ENCODE measurements around the gene SLC16A12.
"Not testable (repeated sequence)": the region's sequence is repeated elsewhere in the genome, so short reads cannot be mapped to it uniquely, and the experiment has no call there.

SLC16A12 gene

DNA sequence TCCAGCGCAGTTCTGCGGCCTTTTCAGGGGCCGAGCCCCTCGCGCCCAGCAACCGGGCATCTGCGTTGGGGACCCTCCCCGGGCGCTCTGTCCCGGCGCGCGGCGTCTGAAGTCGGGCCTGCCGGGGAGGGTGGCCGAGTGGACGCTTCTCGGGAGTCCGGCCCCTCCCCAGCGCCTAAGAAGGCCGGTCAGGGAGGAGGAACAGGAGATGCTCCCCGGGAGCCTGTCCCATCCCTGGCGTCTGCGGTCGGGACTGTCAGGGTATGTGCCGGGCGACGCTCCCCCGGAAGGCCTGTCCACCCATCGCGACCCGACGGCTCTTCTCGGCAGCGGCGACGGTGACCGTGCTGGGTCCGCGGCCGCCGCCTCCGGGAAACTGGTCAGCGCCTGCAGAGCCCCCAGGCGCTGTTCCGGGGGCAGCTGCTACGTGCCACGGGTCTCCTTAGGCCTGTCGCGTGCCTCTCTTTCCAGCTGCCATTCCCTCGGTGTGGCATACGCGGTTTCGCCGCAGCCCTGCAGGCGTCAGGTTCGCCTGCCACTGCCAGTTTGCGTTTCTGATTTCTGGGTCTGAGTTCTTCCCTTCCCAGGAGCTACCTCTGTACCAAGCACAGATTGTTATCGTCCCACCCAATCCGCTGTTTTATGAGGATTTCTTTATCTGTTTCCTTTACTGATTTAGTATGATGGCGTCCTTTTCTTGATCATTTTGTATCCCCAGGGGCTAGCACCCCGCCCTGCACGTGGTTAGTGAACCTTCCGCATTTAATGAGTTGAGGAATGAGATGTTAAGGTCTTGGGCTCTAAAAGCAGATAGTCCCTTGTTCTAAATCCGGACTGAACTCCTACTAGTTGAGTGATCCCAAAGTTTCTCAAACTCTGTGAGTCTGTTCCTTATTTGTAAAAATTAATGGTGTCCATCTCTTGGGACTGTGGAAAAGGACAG lies 120.2 kb downstream of the SLC16A12 start:
- DNase-seq: no peak

DNA sequence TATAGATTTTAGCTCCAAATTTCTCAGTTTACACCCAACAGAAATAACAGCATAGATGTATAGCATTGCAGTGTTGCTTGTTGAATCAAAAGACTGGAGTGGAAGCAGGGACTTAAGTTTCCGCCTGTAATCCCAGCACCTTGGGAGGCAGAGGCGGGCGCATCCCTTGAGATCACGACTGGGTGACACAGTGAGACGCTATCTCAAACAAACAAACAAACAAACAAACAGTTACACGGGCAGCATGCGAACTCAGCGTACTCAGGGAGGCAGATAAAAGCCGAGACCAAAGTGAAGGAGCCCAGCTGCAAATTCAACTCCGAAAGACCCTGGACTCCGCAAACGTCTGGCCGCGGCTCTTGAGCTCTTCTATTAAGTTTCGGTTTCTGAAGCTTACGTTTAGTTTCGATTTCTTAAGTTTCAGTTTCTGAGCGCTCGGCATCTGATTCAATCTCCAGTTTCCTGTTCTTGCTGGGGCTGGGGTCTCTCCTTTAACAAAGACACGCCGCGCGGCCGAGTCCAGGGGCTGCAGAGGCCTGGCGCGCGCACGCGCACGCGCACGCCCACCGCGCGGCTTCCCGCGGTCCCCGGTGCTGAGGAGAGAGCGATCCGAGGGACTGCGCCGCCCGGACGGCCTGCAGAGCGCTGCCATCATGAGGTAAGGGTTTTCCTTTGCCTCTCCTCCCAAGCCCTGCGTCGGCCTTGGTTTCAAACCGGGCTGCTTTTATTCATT lies 121.1 kb downstream of the SLC16A12 start, which contains the start of gene IFIT5:
Gene IFIT5 (plus strand): TSS at position 423 of the 733 bp plus-strand sequence. CDS start 231 bp downstream, at position 654.
- DNase-seq: peak; percentile 69

DNA sequence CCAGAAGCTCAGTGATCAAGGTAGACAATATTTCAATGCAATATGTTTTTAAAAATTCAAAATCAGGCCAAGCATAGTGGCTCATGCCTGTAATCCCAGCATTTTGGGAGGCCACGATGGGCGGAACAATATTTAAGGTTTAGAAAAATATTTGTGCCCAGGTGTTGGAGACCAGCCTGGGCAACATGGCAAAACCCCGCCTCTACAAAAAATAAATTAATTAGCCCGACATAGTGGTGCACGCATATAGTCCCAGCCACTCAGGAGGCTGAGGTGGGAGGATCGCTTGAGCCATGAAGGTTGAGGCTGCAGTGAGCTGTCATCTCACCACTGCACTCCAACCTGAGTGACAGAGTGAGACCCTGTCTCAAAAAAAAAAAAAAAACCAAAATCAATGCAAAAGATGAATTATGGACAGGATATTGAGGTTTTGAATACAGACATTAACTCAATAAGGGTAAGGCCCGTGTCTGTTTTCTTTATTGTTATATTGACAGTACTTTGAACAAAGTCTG lies 121.9 kb downstream of the SLC16A12 start:
- DNase-seq: no peak

DNA sequence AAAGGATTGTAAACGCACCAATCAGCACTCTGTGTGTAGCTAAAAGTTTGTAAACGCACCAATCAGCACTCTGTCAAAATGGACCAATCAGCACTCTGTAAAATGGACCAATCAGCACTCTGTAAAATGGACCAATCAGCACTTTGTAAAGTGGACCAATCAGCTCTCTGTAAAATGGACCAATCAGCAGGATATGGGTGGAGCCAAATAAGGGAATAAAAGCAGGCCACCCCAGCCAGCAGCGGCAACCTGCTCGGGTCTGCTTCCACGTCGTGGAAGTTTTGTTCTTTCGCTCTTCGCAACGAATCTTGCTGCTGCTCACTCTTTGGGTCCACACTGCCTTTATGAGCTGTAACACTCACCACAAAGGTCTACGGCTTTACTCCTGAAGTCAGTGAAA lies 123.1 kb downstream of the SLC16A12 start:
- DNase-seq: not testable (repeated sequence)

DNA sequence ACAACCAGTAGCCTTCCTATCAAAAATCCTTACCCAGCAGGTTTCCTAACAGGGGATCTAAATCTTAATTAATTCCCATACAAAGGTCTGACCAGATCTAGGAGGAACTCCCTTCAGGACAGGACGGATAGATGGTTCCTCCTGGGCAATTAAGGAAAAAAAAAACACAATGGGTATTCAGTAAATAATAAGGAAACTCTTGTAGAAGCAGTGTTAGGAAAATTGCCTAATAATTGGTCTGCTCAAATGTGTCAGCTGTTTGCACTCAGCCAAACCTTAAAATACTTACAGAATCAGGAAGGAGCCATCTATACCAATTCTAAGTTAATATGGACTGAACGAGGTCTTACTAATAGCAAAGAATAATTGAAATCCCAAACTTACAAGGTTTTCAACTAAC lies 124.3 kb downstream of the SLC16A12 start:
- not testable (repeated sequence) for DNase-seq

DNA sequence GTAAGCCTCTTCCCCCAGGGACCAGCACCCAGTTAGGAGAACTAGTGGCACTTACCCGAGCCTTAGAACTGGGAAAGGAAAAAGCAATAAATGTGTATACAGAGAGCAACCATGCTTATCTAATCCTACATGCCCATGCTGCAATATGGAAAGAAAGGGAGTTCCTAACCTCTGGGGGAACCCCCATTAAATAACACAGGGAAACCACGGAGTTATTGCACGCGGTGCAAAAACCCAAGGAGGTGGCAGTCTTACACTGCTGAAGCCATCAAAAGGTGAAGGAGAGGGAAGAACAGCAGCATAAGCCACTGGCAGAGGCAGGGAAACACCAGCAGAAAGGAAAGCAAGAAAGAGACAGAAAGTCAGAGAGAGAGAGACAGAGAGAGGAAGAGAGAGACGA lies 124.8 kb downstream of the SLC16A12 start:
- not testable (repeated sequence) for DNase-seq

DNA sequence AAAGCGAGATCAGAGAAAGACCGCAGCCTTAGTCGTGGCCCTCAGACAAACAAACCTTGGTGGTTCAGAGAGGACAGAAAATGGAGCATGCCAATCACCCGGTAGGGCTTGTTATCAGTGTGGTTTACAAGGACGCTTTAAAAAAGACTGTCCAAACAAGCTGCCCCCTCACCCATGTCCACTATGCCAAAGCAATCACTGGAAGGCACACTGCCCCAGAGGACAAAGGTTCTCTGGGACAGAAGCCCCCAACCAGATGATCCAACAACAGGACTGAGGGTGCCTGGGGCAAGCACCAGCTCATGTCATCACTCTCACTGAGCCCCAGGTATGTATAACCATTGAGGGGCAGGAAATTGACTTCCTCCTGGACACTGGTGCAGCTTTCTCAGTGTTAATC lies 126.1 kb downstream of the SLC16A12 start:
- DNase-seq: not testable (repeated sequence)

DNA sequence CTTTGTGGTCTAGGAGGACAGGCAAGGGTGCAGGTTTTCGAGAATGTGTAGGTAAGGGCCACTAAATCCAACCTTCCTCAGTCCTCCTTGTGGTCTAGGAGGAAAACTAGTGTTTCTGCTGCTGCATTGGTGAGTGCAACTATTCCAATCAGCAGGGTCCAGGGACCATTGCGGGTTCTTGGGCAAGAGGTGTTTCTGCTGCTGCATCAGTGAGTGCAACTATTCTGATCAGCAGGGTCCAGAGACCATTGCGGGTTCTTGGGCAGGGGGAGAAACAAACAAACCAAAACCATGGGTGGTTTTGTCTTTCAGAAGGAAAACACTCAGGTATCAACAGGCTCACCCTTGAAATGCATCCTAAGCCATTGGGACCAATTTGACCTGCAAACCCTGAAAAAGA lies 127.6 kb downstream of the SLC16A12 start:
- DNase-seq: not testable (repeated sequence)

DNA sequence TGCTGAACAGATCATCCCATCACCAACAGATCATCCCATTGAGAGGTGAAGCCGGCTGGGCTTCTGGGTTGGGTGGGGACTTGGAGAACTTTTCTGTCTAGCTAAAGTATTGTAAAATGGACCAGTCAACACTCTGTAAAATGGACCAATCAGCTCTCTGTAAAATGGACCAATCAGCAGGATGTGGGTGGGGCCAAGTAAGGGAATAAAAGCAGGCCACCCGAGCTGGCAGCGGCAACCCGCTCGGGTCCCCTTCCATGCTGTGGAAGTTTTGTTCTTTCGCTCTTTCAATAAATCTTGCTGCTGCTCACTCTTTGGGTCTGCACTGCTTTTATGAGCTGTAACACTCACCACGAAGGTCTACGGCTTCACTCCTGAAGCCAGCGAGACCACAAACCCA lies 129.2 kb downstream of the SLC16A12 start:
- DNase-seq: not testable (repeated sequence)

DNA sequence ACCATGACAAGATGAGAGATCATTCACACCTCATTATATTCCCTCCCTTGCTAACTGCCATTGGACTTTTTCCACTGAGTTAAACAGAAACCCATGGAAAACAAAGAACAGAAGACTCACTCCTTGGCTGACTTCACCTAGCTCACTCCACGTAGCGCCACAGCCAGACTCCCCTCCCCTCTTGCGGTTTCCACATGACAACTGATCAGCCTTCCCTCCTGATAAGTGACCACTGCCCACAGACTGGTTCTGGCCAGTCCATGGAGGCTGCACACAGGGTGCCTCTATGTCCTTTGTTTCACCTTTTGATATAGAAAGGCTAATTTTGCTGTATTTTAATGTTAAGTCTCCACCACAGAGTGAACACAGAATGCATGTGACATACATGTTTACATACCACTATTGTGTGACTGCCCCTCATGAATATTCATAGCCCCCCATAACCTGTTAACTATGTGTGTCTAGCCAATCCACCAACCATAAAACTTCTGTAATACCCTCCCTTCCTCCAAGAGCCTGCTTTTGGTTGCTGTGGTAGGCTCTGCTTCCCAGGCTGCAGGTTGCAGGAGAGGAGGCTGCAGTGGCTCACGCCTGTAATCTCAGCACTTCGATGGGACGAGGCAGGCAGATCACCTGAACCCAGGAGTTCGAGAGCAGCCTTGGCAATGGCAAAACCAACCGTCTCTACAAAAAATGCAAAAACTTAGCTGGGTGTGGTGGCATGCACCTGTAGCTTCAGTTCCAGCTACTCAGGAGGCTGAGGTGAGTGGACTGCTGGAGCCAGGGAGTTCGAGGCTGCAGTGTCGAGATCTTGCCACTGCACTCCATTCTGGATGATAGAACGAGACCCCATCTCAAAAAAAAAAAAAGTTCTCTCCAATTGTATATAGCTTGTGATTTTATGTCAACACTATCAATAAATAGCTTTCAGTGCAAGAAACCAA lies 131.0 kb downstream of the SLC16A12 start:
- no peak for DNase-seq

DNA sequence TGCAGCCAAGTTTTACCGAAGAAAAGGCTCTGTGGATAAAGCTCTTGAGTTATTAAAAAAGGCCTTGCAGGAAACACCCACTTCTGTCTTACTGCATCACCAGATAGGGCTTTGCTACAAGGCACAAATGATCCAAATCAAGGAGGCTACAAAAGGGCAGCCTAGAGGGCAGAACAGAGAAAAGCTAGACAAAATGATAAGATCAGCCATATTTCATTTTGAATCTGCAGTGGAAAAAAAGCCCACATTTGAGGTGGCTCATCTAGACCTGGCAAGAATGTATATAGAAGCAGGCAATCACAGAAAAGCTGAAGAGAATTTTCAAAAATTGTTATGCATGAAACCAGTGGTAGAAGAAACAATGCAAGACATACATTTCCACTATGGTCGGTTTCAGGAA lies 132.4 kb downstream of the SLC16A12 start:
- no peak for DNase-seq

DNA sequence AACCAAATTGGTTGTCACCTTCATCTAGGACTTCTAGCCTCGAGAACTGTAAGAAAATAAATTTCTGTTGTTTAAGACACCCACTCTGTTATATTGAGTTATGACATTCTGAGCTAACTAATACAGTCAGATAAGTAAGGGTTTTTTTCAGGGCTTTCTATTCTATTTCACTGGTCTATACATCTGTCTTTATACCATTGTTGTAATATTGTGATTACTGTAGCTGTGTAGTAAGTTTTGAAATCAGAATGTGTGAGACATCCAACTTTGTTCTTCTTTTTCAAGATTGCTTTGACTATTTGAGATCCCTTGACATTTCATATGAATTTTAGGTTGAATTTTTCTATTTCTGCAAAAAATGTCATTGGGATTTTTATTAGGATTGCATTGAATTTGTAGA lies 135.4 kb downstream of the SLC16A12 start:
- no peak for DNase-seq

DNA sequence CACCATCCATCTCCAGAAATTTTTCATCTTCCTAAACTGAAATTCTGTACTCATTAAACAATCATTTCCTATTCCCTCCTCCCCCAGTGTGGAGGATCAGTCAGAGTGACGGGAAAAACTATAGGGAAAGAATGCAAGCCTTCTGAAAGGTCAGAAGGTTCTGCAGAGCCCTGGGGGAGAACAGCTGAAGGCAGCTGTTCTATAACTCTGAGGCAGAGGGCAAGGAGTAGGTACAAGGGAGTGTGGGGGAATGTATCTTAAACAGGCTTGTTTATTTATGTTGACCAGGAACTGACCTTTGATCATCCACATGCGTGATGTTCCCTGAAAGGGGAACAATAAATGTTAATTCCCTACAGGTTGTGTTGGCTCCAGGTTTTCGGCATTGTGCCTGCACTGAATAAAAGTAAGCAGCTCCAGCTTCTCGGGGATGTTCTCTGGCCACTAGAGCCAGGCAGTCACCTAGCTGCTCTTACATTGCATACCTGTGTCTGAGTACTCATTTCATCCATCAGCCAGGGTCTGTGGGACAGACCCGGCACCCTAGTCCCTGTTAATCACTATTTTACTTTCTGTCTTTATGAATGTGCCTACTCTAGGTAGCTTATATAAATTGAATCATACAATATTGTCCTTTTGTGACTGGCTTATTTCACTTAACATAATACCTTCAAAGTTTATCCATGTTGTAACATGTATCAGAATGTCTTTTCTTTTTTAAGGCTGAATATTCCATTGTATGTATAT lies 137.2 kb downstream of the SLC16A12 start:
- no peak for DNase-seq

DNA sequence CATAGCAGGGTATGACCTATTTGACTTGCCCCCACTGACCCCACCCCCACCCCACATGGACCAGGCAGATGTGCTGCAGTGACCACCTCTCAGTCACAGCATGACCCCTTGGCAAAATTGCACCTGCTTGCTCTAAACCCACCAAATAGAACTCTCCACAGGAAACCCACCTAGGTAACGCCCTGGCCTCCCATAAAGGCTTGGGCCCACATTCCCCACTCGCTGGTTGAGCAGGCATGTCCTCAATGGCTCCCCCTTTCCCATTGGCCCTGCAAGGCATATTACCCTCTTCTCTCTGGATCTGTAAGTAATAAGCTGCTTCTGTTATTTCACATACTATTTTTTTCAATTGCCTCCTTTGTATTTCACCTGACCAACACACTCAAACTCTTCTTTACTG lies 140.3 kb downstream of the SLC16A12 start:
- DNase-seq: no peak

DNA sequence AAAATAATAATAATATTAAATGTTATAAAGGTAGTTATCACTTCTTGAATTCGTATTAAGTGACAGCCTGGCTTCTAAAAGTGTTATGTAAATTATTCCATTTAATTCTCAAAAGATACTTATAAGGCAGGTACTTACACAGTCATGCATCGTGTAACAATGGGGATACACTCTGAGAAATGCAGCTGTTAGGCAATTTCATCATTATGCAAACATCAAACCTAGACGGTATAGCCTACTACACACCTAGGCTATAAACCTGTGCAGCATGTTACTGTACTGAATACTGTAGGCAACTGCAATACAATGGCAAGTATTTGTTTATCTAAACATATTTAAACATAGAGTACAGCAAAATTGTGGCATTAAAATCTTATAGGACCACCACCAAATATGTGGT lies 141.5 kb downstream of the SLC16A12 start:
- DNase-seq: no peak

DNA sequence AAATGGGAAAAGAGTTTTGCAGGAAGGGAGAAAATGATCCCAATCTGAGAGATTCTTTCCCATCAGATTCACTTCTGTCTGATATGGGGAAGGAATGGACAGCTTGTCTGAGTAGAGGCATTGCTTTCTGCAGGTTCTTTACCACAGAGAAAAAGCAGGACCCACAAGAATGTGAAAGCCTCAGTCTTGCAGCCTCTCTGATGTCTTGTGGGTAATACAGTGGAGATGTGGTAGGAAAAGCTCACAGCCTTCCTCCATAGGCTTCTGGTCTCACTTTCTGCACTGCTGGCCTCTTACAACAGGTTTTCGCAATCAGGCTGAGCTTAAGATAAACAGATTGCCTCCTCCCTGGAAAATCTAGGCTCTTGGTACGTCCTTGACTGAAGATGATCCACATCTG lies 142.4 kb downstream of the SLC16A12 start:
- no peak for DNase-seq

DNA sequence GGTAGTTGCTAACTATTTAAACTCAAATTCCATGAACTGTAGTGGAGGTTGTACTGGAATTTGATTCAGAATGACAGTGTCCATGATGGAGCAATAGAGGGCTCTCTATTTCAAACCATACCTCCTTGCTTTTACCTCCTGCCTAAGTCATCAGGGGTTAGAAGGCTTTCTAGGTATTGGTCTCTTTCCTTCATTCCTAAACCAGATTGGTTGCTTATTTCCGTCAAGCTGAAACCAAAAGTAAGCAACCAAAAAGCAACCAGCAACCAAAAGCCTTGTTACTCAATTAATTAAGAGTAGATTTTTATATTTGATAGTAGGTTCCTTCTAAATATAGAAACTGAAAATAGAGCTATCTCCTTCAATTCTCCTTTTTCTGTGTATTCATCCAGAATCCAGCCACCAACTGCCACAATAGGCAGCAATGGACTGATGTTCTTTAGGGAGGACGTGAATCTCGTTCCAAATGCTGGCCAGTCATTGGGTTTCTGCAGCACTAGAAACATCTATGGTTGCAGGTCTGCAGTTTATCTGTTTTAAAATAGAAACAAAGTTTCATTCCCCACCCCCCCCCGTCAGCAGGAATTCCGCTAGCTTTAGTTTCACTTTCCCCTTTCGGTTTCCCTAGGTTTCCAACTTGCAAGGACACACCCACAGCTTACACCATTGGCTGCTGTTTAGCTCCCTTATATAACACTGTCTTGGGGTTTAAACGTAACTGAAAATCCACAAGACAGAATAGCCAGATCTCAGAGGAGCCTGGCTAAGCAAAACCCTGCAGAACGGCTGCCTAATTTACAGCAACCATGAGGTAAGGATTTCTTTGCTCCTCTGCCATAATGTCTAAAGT lies 143.3 kb downstream of the SLC16A12 start, which contains the start of gene IFIT1:
Gene IFIT1 (plus strand): TSS at position 717 of the 850 bp plus-strand sequence. CDS start 90 bp downstream, at position 807.
- DNase-seq: no peak

DNA sequence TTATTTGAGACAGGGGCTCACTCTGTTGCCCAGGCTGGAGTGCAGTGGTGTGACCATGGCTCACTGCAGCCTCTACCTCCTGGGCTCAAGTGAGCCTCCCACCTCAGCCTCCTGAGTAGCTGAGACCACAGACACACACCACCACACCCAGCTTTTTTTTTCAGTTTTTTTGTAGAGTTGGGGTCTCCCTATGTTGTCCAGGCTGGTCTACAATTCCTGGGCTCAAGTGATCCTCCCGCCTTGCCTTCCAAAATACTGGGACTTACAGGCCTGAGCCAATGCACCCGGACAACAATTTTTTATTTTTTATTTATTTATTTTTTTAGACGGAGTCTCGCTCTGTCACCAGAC lies 144.2 kb downstream of the SLC16A12 start:
- DNase-seq: not testable (repeated sequence)

DNA sequence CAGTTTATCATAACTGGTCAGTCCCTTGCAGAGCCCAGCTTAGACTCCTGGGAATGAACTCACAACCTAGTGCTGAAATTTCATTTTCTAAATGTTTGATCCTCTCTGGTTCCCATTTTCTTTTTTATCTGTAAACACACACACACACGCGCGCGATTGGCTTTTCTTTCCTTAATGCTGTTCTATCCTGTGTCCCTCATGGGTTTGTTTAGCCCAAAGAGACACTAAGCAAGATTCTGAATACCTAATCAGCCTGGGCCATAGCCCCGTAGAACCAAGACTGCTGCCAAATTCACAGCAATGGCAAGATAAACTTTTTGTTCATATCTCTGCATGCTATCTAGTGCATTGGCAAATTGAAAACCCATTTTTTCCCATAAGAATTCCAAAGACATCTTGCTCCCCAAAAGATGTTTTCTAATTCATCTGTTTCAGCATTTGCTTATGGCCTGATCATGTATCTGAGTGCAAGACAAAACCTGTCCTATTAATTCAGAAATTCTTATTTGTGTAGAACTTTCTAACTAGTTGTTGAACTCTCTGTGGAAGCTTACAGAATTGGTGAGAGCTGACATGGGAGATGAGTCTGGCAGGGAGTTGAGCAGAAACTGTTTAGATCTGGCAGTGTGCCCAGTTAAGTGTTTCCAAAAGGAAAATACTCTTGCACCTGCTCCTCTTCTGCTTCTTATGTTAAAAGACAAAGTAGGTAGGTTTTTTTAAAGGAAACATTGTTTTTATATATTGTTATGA lies 144.7 kb downstream of the SLC16A12 start:
- no peak for DNase-seq

DNA sequence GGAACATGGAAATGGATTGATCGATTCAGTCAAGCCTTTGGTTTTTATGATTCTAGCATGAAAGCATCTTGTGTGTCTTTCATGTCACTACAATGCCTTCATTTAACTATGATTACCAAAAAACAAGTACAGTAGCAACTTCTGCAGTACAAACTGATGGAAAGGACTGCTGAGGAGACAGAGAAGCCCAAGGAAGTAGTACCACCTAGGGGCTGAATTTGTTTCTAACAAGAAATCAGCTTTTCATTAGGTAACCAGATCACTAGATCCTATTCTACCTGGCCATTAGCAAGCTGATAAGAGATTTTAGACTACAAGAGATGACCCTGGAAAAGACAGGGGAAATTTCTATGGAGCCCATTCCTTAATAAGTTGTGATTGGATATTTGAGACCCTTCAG lies 146.1 kb downstream of the SLC16A12 start:
- no peak for DNase-seq
